Measurements from ENCODE around the gene RARG. TPM values are rescaled to one million over a fixed set of nuclear protein-coding genes. Genes with fewer than 3 reads are reported as not detected.

The RARG gene
- total and polyA plus RNA-seq, 11 donors = 6.4 to 22.5 (median 14.4) TPM

GRCh38 chr12:53161119-53161911 is 70.7 kb downstream of the RARG start:
- peaks cover 0 to 25% (median 4%) of the 10 kb centered on the region in 9 donors for H3K36me3 ChIP-seq
- peaks cover 0 to 8% (median 0%) of the 10 kb centered on the region in 12 donors for H3K4me1 ChIP-seq
- no peak for TF ChIP-seq POLR2A (IDR thresholded peaks at IDR 0.05)
- no peak for TF ChIP-seq CTCF (IDR thresholded peaks at IDR 0.05)
- intact Hi-C loops (cut with DNase I) = loop anchor here in 5 of 10 donors (2.0 to 5.0 kb wide), 2 partner anchors 35 to 36 kb away; no protein-coding TSS in a partner anchor
- WGBS, 4 donors = 82 to 94% (median 93%) methylated on average over 3 to 8 of the region's 8 CpGs
- H3K4me3 ChIP-seq = no peak overlapping the region
- H3K9me3 ChIP-seq = no peaks in the 10 kb centered on the region
- no peaks in the 10 kb centered on the region for H3K27me3 ChIP-seq
- no peak for DNase-seq
- no peak overlapping the region for H3K27ac ChIP-seq
- no peak for ATAC-seq

DNA sequence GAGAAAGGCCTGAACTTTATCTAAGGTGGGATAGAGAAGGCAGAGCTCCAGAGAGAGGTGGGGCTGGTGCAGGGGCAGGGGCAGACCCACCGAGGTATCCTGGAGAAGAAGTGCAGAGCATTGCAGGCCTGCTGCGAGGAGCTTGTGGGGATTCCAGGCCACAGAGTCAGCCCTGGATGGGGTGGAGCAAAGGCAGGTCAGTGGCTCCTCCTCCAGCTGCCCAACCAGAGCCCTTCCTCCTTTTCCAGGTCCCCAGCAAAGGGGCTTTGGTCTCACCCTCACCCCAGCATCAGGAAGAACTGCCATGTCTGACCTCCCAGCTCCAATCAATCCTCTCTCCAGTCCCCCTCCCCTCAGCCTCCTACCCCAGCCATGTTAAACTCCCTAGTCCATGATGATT is 71.3 kb downstream of the RARG start:
- H3K4me1 ChIP-seq = peaks cover 0 to 8% (median 1%) of the 10 kb centered on the region in 12 donors
- WGBS, 4 donors = 71 to 87% (median 85%) methylated on average over 2 of the region's 2 CpGs
- H3K27ac ChIP-seq = no peak overlapping the region
- intact Hi-C loops (cut with DNase I) = loop anchor here in 5 of 10 donors (2.0 to 5.0 kb wide), 2 partner anchors 36 to 37 kb away; no protein-coding TSS in a partner anchor
- no peak for DNase-seq
- TF ChIP-seq CTCF (IDR thresholded peaks at IDR 0.05) (no peak), POLR2A (IDR thresholded peaks at IDR 0.05) (no peak)
- no peak overlapping the region for H3K4me3 ChIP-seq
- no peaks in the 10 kb centered on the region for H3K27me3 ChIP-seq
- H3K9me3 ChIP-seq = no peaks in the 10 kb centered on the region
- no peak for ATAC-seq
- H3K36me3 ChIP-seq = peaks cover 0 to 25% (median 4%) of the 10 kb centered on the region in 9 donors

Other genes with a start within 250 kb of the RARG start
- gene EIF4B, start 225.8 kb downstream of the RARG start, total RNA-seq = 100 to 1,000 TPM; 307 to 481 (median 348) TPM
- gene EIF4B, start 225.8 kb downstream of the RARG start, polyA plus RNA-seq = 100 to 1,000 TPM in 1 of 2 donors, 10 to 100 TPM in 1; 52.0 to 172 TPM
- gene TNS2, start 182.1 kb downstream of the RARG start, total RNA-seq = 100 to 1,000 TPM in 3 of 9 donors, 10 to 100 TPM in 6; 56.0 to 193 (median 88.4) TPM
- gene TNS2, start 182.1 kb downstream of the RARG start, polyA plus RNA-seq = 100 to 1,000 TPM in 1 of 2 donors, 10 to 100 TPM in 1; 58.7 to 133 TPM
- 10 to 100 TPM; 42.9 to 72.6 (median 48.5) TPM for gene SPRYD3, start 152.8 kb downstream of the RARG start, total RNA-seq
- 10 to 100 TPM; 26.0 to 94.7 TPM for gene SPRYD3, start 152.8 kb downstream of the RARG start, polyA plus RNA-seq
- gene IGFBP6, start 134.5 kb downstream of the RARG start, total RNA-seq = 100 to 1,000 TPM in 3 of 9 donors, 10 to 100 TPM in 6; 18.3 to 132 (median 42.6) TPM
- gene IGFBP6, start 134.5 kb downstream of the RARG start, polyA plus RNA-seq = 10 to 100 TPM; 28.8 to 81.6 TPM
- gene SOAT2, start 128.7 kb downstream of the RARG start, total RNA-seq = under 1 TPM in 2 of 9 donors, not detected in 7; 0.20 to 0.27 TPM
- not detected for gene SOAT2, start 128.7 kb downstream of the RARG start, polyA plus RNA-seq
- gene ZNF740, start 51.5 kb downstream of the RARG start, total RNA-seq = 10 to 100 TPM in 7 of 9 donors, 1 to 10 TPM in 2; 4.8 to 27.4 (median 18.7) TPM
- gene ZNF740, start 51.5 kb downstream of the RARG start, polyA plus RNA-seq = 1 to 10 TPM; 6.1 to 6.7 TPM
- gene CSAD, start 51.3 kb downstream of the RARG start, total RNA-seq = 10 to 100 TPM in 4 of 9 donors, 1 to 10 TPM in 5; 4.3 to 14.8 (median 8.2) TPM
- 10 to 100 TPM in 1 of 2 donors, 1 to 10 TPM in 1; 4.6 to 26.5 TPM for gene CSAD, start 51.3 kb downstream of the RARG start, polyA plus RNA-seq
- gene ITGB7, start 25.0 kb downstream of the RARG start, total RNA-seq = 10 to 100 TPM in 1 of 9 donors, 1 to 10 TPM in 5, under 1 TPM in 3; 0.12 to 11.6 (median 1.4) TPM
- under 1 TPM; 0.50 to 0.75 TPM for gene ITGB7, start 25.0 kb downstream of the RARG start, polyA plus RNA-seq
- 1 to 10 TPM in 2 of 9 donors, under 1 TPM in 7; 0.06 to 6.1 (median 0.43) TPM for gene ESPL1, start 36.1 kb upstream of the RARG start, total RNA-seq
- gene ESPL1, start 36.1 kb upstream of the RARG start, polyA plus RNA-seq = under 1 TPM; 0.15 to 0.18 TPM
- gene PFDN5, start 63.3 kb upstream of the RARG start, total RNA-seq = 100 to 1,000 TPM; 289 to 380 (median 358) TPM
- 100 to 1,000 TPM; 529 to 979 TPM for gene PFDN5, start 63.3 kb upstream of the RARG start, polyA plus RNA-seq
- gene MYG1, start 67.5 kb upstream of the RARG start, total RNA-seq = 10 to 100 TPM; 32.1 to 37.0 (median 35.0) TPM
- 10 to 100 TPM; 45.5 to 58.6 TPM for gene MYG1, start 67.5 kb upstream of the RARG start, polyA plus RNA-seq
- 10 to 100 TPM; 26.7 to 44.5 (median 37.1) TPM for gene AAAS, start 89.4 kb upstream of the RARG start, total RNA-seq
- 10 to 100 TPM; 32.5 to 32.6 TPM for gene AAAS, start 89.4 kb upstream of the RARG start, polyA plus RNA-seq
- gene SP7, start 104.1 kb upstream of the RARG start, total RNA-seq = not detected
- gene SP7, start 104.1 kb upstream of the RARG start, polyA plus RNA-seq = not detected
- 10 to 100 TPM; 22.9 to 48.8 (median 34.7) TPM for gene SP1, start 148.0 kb upstream of the RARG start, total RNA-seq
- gene SP1, start 148.0 kb upstream of the RARG start, polyA plus RNA-seq = 10 to 100 TPM in 1 of 2 donors, 1 to 10 TPM in 1; 7.9 to 13.8 TPM
- gene AMHR2, start 191.6 kb upstream of the RARG start, total RNA-seq = 1 to 10 TPM in 2 of 9 donors, under 1 TPM in 2, not detected in 5; 0.30 to 2.2 (median 0.78) TPM
- under 1 TPM in 1 of 2 donors, not detected in 1; 0.57 TPM for gene AMHR2, start 191.6 kb upstream of the RARG start, polyA plus RNA-seq
- gene PRR13, start 209.5 kb upstream of the RARG start, total RNA-seq = 100 to 1,000 TPM in 1 of 9 donors, 10 to 100 TPM in 8; 25.7 to 100 (median 53.1) TPM
- gene PRR13, start 209.5 kb upstream of the RARG start, polyA plus RNA-seq = 100 to 1,000 TPM in 1 of 2 donors, 10 to 100 TPM in 1; 39.5 to 121 TPM
- 100 to 1,000 TPM; 293 to 642 (median 559) TPM for gene PCBP2, start 219.9 kb upstream of the RARG start, total RNA-seq
- gene PCBP2, start 219.9 kb upstream of the RARG start, polyA plus RNA-seq = 100 to 1,000 TPM; 290 to 343 TPM

Data from heart left ventricle (tissue), 16 donors.